Measurements from ENCODE around the gene ZFP62.

ZFP62 gene

GRCh38 chr5:180808461-180809000, 52.5 kb downstream of the ZFP62 start:
- no peak for DNase-seq

GRCh38 chr5:180807654-180808414, 53.2 kb downstream of the ZFP62 start:
- no peak for DNase-seq

- no peak for DNase-seq
Observed at GRCh38 chr5:180807046-180807445, 54.0 kb downstream of the ZFP62 start.

- no peak for DNase-seq
Observed at GRCh38 chr5:180806351-180807011, 54.6 kb downstream of the ZFP62 start.

- DNase-seq = no peak
Observed at GRCh38 chr5:180804129-180804618, 56.9 kb downstream of the ZFP62 start.

- no peak for DNase-seq
Observed at GRCh38 chr5:180803181-180804128, 57.6 kb downstream of the ZFP62 start.

- DNase-seq = peak; percentile 82
Observed at GRCh38 chr5:180802325-180803180, 58.5 kb downstream of the ZFP62 start, which contains the start of gene MGAT1. MGAT1 (minus strand) TSS chr5:180802806; CDS start chr5:180792971, 9,835 bp downstream.

GRCh38 chr5:180801596-180802324, 59.3 kb downstream of the ZFP62 start:
- no peak for DNase-seq

GRCh38 chr5:180799902-180800801, 60.9 kb downstream of the ZFP62 start:
- peak; percentile 83 for DNase-seq

- DNase-seq = no peak
Observed at GRCh38 chr5:180799194-180799593, 61.9 kb downstream of the ZFP62 start.

GRCh38 chr5:180798193-180798592, 62.9 kb downstream of the ZFP62 start:
- no peak for DNase-seq
